GM23338 (cell line): ENCODE measurements around the gene ZDHHC7. TPM values are rescaled to one million over a fixed set of nuclear protein-coding genes. Genes with fewer than 3 reads are reported as not detected.

Source experiments
- CTCF ChIP-seq, 2 experiments: fragments of 200-600 bp in 1 of 2; sonication (generic) in 1 of 2; conservative IDR thresholded peaks; 2 replicates each; pipeline versions ENCODE4 v1.5.1 to v1.6.1; 2016 to 2017; ENCODE audit warnings: antibody characterized with exemption in 2 of 2, low read depth in 2 of 2, mild to moderate bottlenecking in 2 of 2, moderate library complexity in 1 of 2
- EZH2phosphoT487 ChIP-seq: fragments of 200-600 bp; sonication (generic); IDR thresholded peaks from one replicate; pipeline ENCODE4 v1.8.1; 2018; ENCODE audit warnings: antibody characterized with exemption; ENCODE audit not compliant: unreplicated experiment
- NANOG ChIP-seq: IDR thresholded peaks from 2 replicates; pipeline ENCODE4 v1.6.1; 2016; ENCODE audit warnings: antibody characterized with exemption, borderline replicate concordance
- POLR2AphosphoS5 ChIP-seq: IDR thresholded peaks from 2 replicates; pipeline ENCODE4 v1.6.1; 2016; ENCODE audit warnings: antibody characterized with exemption, low read depth
- ZNF462 ChIP-seq: fragments of 250-450 bp; sonication (Bioruptor Pico); IDR thresholded peaks from 2 replicates; pipeline ENCODE4 v1.5.0; 2020; ENCODE audit warnings: mild to moderate bottlenecking, moderate library complexity
- polyA plus RNA-seq: library from polyadenylated mRNA; unstranded; fragments of >200 nt; fragmentation: Nextera tagmentation; extraction: Ambion mirVana; gene quantifications from 2 replicates; pipeline ENCODE4 v1.2.1, GENCODE V29; 2016
- total RNA-seq: library from RNA; depleted of rRNA; stranded (reverse); fragments of >200 nt; shearing (Covaris generic); gene quantifications from 2 replicates; pipeline ENCODE4 v1.2.3, GENCODE V29; 2014
- TF ChIP-seq, protein P1 (sequence below): IDR thresholded peaks from one replicate; pipeline ENCODE4 v1.6.1; 2018; ENCODE audit warnings: antibody characterized with exemption; ENCODE audit not compliant: unreplicated experiment

The ZDHHC7 gene
- total and polyA plus RNA-seq, 2 experiments from 2014 or later: 13.1 to 46.1 TPM

DNA sequence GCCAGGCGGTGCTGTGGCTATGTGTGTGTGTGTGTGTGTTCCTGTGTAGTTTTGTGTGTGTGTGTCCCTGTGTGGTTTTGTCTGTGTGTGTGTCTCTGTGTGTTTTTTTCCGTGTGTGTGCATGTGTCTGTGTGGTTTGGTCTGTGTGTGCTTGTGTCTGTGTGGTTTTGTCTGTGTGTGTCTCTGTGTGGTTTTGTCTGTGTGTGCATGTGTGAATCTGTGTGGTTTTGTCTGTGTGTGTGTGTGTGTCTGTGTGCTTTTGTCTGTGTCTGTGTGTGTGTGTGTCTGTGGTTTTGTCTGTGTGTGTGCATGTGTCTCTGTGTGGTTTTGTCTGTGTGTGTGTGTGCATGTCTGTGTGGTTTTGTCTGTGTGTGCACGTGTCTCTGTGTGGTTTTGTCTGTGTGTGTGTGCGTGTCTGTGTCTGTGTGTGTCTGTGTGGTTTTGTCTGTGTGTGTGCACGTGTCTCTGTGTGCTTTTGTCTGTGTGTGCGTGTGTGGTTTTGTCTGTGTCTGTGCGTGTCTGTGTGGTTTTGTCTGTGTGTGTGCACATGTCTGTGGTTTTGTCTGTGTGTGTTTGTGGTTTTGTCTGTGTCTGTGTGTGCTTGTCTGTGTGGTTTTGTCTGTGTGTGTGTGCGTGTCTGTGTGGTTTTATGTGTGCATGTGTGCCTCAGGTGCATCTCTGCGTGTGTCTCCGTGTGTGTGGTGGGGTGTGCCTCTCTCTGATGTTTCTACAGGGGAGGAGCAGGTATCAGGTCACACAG, 62.3 kb downstream of the ZDHHC7 start (continued):
- TF ChIP-seq ZNF462: no peak
- no peak for TF ChIP-seq POLR2AphosphoS5
- TF ChIP-seq EZH2phosphoT487: no peak
- no peak for TF ChIP-seq NANOG
- TF ChIP-seq CTCF (conservative IDR thresholded peaks at IDR 0.05; ENCODE audit: low read depth in 2 of 2): no peak
- TF ChIP-seq, protein P1, sequence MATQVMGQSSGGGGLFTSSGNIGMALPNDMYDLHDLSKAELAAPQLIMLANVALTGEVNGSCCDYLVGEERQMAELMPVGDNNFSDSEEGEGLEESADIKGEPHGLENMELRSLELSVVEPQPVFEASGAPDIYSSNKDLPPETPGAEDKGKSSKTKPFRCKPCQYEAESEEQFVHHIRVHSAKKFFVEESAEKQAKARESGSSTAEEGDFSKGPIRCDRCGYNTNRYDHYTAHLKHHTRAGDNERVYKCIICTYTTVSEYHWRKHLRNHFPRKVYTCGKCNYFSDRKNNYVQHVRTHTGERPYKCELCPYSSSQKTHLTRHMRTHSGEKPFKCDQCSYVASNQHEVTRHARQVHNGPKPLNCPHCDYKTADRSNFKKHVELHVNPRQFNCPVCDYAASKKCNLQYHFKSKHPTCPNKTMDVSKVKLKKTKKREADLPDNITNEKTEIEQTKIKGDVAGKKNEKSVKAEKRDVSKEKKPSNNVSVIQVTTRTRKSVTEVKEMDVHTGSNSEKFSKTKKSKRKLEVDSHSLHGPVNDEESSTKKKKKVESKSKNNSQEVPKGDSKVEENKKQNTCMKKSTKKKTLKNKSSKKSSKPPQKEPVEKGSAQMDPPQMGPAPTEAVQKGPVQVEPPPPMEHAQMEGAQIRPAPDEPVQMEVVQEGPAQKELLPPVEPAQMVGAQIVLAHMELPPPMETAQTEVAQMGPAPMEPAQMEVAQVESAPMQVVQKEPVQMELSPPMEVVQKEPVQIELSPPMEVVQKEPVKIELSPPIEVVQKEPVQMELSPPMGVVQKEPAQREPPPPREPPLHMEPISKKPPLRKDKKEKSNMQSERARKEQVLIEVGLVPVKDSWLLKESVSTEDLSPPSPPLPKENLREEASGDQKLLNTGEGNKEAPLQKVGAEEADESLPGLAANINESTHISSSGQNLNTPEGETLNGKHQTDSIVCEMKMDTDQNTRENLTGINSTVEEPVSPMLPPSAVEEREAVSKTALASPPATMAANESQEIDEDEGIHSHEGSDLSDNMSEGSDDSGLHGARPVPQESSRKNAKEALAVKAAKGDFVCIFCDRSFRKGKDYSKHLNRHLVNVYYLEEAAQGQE: no peak
